ENCODE data around the gene STK11IP. TPM values are rescaled to one million over a fixed set of nuclear protein-coding genes. Genes with fewer than 3 reads are reported as not detected.

Gene STK11IP
- total RNA-seq, 3 donors from 2014 or later = 34.6 to 42.0 (median 39.6) TPM

DNA sequence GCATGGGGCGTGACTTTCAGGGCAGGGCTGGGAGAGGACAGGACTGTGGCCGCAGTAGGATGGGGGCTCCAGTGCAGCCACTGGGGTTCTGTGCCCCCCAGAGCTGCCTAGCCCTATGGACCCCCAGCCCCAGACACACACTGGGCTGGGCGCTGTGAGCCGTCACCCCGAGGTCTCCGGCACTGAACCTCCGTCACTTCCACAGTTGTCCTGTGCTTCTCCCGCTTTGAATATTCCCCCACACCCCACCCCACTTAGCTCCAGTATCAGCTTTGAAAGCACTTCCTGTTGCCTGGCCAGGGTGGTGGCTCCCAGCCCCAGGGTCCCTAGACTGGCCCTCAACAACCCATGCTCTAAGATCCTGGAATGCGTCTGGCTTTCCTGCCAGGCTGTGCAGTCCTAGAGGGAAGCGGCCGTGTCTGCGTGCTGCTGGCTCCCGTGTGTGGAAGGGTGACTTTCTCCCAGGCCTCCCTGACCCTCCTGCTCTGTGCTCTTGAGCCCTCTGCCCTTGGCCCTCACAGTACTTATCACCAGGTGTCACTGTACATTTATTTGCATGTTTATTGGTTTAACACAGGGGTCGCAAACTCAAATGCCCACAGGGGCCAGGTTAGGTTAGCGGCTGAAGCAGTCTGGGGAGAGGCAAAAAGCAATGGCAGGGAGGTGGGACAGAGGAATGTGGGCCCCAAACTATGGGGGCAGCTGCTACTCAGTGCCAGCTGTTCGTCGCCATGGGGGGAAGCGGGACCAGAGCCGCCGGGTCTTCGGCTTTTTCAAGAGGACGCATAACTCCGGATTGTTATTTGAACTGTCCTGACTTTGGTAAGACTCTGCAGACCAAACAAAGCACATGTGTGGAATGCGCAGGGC, 36.2 kb upstream of the STK11IP start:
- Histone ChIP-seq H3K4me1 (ENCODE audit: low read depth) (no peaks in the 10 kb centered on the region), H3K4me3 (no peak overlapping the region), H3K36me3 (ENCODE audit: low read depth) (no peaks in the 10 kb centered on the region), H3K9me3 (no peaks in the 10 kb centered on the region)
- no peak for DNase-seq
- intact Hi-C loops (cut with DNase I, micrococcal nuclease) = no loop called here
- TF ChIP-seq, protein P1, sequence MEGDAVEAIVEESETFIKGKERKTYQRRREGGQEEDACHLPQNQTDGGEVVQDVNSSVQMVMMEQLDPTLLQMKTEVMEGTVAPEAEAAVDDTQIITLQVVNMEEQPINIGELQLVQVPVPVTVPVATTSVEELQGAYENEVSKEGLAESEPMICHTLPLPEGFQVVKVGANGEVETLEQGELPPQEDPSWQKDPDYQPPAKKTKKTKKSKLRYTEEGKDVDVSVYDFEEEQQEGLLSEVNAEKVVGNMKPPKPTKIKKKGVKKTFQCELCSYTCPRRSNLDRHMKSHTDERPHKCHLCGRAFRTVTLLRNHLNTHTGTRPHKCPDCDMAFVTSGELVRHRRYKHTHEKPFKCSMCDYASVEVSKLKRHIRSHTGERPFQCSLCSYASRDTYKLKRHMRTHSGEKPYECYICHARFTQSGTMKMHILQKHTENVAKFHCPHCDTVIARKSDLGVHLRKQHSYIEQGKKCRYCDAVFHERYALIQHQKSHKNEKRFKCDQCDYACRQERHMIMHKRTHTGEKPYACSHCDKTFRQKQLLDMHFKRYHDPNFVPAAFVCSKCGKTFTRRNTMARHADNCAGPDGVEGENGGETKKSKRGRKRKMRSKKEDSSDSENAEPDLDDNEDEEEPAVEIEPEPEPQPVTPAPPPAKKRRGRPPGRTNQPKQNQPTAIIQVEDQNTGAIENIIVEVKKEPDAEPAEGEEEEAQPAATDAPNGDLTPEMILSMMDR (IDR thresholded peaks at IDR 0.05) = no peak
- no peak for ATAC-seq

DNA sequence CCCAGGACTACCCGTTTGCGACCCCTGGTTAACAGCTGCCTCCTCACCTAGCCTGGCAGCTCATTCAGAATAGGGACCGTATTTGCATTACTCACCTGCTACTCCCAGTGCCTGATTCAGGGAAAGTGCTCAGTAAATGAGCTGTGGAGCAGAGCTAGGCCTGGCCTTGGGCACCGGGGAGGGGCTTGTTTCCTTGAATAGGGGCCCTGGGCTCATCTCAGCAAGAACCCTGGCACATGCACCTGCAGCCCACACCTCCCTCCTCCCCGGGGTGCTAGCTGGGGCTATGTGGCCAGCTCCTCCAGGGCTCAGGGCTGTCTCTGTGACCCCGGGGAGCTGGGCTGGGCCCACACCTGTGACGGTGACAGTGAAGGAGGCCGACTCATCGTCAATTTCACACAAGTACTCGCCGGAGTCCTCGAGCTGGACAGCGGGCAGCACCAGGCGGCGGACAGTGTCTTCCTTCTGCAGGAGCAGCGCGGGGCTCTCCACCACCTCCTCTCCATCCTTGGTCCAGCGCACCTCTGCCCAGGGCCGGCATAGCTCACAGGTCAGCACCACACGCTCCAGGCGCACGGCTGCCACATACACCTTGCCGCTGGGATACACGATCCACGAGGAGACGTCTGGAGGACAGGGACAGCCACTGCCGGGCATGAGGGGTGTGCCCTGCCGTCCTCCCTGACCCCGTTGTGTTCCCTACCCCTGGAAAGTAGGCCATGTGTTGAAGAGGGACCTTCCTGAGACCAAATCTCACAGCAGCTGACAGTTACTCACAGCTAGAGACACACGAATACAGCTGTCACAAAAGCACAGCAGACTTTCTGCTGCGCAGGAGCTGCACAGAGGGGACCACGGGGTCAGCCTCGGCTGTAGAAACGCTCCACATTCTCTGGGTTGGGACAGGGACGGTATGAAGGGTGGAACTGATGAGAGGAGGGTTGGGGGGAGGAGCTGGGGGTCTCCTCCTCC, 35.3 kb upstream of the STK11IP start:
- TF ChIP-seq, protein P1 (IDR thresholded peaks at IDR 0.05) = no peak
- H3K36me3 ChIP-seq (ENCODE audit: low read depth) = no peaks in the 10 kb centered on the region
- no peak overlapping the region for H3K4me3 ChIP-seq
- H3K9me3 ChIP-seq = no peaks in the 10 kb centered on the region
- no peaks in the 10 kb centered on the region for H3K4me1 ChIP-seq (ENCODE audit: low read depth)
- no peak for DNase-seq
- no peak for ATAC-seq
- intact Hi-C loops (cut with DNase I, micrococcal nuclease) = no loop called here

DNA sequence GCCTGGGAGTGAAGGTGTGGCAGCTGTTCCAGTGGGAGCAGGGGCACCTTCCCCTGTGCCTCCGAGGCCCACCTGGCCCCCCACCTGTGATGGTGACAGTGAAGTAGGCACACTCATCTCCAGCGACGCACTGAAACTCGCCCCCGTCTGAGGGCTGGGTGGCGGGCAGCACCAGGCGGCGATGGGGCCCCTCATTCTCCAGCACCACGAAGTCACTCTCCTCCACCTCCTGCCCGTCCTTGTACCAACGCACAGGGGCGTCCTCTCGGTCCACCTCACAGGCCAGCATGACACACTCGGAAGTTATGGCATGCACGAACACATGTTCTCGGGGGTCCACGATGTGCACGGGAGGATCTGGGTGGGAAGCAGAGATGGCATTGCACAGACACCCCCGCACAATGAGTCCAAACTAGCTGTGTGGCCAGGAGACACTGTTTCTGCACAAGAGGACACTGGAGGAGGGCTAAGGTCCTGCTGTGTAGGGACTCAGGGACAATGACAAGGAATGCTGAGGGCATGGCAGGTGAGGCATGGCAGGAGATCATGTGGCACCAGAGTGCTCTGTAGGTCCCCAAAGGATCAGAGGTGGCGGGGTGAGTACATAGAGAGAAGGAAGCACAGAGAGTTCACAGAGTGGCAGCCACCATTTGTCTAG, 34.3 kb upstream of the STK11IP start:
- no peaks in the 10 kb centered on the region for H3K36me3 ChIP-seq (ENCODE audit: low read depth)
- intact Hi-C loops (cut with DNase I, micrococcal nuclease) = no loop called here
- DNase-seq = no peak
- no peaks in the 10 kb centered on the region for H3K4me1 ChIP-seq (ENCODE audit: low read depth)
- no peaks in the 10 kb centered on the region for H3K9me3 ChIP-seq
- no peak overlapping the region for H3K4me3 ChIP-seq
- no peak for ATAC-seq
- TF ChIP-seq, protein P1 (IDR thresholded peaks at IDR 0.05) = no peak

DNA sequence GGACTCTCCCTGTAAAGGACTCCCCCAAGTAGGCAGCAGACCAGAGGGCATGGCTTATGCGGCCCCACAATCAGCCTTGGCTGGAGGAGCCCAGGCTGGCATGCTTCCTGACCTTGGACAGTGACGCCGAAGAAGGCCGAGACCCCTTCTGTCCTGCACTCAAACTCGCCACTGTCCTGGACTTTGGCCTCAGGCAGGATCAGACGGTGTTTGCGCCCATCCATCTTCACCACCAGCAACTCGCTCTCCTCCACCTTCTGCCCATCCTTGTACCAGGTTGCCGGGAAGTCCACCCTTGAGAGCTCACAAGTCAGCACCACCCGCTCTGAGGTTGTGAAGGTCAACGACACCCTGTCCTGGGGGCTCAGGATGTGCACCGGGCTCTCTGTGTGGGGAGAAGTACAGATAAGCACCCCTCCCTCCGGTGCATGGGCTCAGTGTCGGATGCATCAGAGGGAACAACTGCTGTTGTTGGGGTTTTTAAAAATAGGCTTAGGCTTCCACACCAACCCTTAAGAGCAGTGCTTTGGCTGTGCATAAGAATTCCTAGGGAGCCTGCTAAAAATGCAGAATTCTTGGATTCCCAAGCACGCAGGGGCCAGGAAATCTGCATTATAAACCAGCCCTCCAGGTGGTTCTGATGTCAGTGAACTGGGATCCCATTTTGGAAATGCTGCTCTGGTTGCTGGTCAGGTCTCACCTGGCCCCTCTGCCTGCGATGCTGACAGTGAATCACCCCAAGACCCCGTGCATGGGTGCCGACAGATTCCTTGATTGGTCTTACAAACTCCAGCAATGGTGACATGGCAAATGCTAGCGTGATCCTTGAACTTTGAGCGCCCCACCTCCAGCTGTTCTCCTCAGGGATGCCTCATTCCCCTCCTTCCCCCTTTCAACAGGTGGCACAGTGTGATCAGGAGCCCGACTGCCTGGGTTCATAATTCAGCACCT, 32.3 kb upstream of the STK11IP start:
- no peaks in the 10 kb centered on the region for H3K36me3 ChIP-seq (ENCODE audit: low read depth)
- TF ChIP-seq, protein P1 (IDR thresholded peaks at IDR 0.05) = no peak
- intact Hi-C loops (cut with DNase I, micrococcal nuclease) = no loop called here
- DNase-seq (no peak), ATAC-seq (no peak)
- no peak overlapping the region for H3K4me3 ChIP-seq
- peaks cover 4% of the 10 kb centered on the region for H3K4me1 ChIP-seq (ENCODE audit: low read depth)
- H3K9me3 ChIP-seq = no peaks in the 10 kb centered on the region
